DMS114 treated with DMSO at 0.1 percent for 48 hours (cell line): ENCODE measurements around the gene FOXR1.

Source experiments
- DNase-seq: peaks from one replicate; lab custom pipeline; 2025; ENCODE audit not compliant: unreplicated experiment; lab: John Stamatoyannopoulos, UW

The FOXR1 gene

DNA sequence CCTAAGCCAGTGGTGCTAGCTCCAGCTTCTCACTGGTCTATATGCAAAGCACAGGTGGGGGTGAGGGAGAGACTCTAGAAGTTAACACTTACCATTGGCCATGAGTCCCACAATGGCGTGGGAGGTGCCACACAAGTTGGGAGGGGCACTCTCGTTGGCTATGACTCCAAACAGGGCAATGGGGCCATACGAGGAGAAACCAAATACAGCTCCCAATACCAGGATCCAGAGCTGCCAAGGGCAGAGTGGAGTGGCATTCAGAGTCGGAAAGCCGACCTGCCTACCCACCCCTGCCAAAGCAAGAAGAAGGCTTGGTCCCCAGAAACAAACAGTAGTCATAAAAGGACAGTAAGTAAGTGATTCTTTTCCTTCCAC, 53.5 kb downstream of the FOXR1 start:
- DNase-seq = no peak

DNA sequence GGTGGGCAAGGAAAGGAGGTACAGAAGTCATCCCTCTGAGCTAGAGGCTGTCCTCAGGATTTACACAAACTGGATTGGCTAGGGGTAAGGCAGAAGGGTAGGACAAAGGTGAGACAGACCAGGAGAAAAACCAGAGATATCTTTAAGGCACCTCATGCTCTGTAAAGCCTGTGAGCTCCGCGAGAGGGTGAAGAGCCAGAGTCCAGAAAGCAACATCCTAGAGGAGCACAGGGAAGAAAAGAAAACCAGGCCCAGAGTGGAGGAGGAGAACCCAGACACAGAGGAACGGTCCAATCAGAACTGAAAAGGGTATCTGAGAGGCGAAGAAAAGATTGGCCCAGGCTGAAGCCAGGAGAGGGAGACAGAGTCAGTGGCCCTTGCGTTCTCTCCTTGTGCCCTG, 54.0 kb downstream of the FOXR1 start:
- no peak for DNase-seq

GRCh38 chr11:119025978-119026766, 54.6 kb downstream of the FOXR1 start:
- DNase-seq = no peak

- no peak for DNase-seq
Observed at GRCh38 chr11:119026970-119027369, 55.4 kb downstream of the FOXR1 start.

- no peak for DNase-seq
Observed at GRCh38 chr11:119027561-119028345, 56.2 kb downstream of the FOXR1 start.

DNA sequence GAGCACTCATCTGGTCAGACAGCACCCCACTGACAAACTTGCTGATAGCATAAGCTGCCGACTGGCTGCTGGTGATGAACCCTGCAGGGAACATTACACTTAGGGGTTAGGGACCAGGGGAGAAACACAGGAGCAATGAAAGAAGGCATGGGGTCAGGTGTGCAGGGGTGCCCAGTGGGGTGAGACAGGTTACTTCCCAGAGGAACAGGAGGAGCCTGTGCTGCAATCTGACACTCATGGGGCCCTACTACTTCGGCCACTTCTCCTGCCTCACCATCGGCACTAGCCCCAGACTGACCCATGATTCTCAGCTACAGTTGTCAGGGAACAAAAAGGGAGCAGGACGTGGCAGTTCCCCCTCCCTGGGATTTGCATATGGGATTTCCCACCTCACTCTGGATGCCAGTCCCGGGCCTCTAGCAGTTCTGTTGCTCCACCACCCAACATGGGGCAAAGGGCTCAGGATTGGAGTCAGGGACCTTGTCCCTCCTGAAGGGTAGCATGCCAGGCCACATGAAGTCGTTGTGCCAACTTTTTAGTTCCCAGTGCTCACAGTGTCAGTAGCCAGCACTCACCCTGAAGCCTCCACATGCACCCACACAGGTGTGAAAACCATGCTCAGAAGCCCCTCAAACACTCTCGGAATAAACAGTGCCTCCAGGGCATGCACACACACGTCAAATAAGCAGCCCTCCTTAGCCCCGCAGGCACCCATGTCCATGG, 56.9 kb downstream of the FOXR1 start:
- no peak for DNase-seq

DNA sequence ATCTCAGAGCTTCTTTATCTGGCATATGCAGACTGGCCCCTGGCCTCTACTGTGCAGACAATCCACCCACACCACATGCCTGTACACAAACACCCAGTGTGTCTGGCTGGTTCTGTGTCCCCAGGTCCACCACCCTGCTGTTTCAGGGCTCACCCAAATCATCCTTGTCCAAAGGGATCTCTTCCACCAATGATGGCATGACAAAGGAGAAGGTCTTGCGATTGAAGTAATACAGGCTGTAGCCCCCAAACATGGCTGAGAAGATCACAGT, 57.4 kb downstream of the FOXR1 start:
- no peak for DNase-seq

DNA sequence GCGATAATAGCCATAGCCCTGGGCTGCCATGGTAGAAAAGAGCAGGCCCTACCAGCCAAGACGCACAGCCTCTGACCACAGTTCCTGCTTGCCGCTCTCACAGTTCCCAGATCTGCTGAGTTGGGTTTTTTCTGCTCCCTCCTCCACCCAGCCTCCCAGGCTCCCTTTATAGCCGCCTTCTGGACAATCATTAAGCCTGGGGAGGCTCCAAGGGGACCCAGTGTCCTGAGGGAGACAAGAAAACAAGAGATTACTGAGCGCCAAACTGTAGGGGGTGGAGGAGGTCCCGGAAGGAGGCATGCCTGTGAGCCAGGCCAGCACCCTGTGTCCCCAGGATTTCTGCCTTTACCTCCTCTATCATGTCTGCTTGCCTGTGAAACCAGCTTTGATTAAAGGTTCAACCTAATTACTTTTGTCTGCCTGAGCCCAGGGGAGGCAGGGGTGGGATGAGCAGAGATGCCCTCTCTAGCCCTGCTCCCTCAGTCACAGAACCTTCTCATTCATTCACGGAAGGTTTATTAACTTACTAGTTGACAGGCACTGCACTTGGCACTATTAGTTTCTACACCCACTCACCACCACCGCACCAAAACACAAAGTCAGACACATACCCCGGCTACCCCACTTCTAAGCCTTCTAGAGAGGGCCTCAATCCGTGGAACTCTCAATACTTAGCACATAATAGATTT, 57.9 kb downstream of the FOXR1 start:
- no peak for DNase-seq

DNA sequence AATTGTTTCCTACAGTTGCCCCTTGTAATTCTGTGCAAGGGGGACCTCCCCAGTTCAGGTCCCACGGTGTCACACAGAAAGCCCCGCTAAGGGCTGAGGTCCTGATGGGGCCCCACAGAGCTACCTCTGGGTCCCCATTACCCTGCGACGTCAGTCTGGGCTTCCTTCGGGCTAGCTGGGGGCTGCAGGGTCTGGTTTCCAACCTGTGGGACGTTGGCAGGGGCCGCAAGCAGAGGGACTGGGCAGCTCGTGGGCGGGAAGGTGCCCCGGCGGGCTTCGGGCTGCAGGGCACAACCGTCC, 58.4 kb downstream of the FOXR1 start:
- no peak for DNase-seq

DNA sequence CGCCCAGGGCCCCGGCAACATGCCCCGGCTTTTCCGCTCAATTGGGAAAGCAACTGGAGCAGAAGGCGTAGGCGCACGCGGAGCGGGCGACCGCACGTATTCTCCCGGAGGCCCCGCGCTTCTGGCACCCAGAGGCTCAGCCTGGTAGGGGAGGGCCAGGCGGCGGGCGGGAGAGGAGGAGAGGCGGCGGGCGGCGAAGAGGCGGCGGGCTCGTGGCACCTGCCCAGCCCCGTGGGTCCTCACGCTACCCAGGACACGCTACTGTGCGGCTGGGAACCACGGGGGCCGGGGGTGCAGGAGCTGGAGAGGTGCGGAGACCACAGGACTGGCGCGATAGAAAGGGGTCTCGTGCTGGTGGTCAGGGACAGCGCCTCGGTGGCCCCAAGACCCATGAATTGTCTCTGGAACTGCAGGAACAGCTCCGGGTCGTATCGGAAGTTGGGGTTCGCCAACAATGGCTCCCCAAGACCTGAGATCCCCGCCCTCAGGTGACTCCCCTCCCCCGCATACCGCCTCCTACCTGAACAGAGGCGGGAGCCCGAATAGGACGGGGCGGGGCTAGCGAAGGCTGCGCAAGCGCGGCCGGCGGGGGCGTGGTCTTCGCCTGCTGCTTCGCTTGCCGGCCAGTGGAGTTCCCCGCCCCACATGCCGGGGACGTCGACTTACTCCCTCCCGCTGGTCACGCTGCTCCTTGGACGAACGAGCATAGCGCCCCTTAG, 58.9 kb downstream of the FOXR1 start, which contains the start of gene SLC37A4:
Gene SLC37A4, minus strand, starts transcription at position 549 of the 719 bp plus-strand sequence.
- DNase-seq = peak; percentile 76
